ENCODE data around the gene WFIKKN2. TPM values are rescaled to one million over a fixed set of nuclear protein-coding genes. Genes with fewer than 3 reads are reported as not detected.

Gene WFIKKN2
- total RNA-seq, 1 donor from 2014 or later = 0.69 TPM

DNA sequence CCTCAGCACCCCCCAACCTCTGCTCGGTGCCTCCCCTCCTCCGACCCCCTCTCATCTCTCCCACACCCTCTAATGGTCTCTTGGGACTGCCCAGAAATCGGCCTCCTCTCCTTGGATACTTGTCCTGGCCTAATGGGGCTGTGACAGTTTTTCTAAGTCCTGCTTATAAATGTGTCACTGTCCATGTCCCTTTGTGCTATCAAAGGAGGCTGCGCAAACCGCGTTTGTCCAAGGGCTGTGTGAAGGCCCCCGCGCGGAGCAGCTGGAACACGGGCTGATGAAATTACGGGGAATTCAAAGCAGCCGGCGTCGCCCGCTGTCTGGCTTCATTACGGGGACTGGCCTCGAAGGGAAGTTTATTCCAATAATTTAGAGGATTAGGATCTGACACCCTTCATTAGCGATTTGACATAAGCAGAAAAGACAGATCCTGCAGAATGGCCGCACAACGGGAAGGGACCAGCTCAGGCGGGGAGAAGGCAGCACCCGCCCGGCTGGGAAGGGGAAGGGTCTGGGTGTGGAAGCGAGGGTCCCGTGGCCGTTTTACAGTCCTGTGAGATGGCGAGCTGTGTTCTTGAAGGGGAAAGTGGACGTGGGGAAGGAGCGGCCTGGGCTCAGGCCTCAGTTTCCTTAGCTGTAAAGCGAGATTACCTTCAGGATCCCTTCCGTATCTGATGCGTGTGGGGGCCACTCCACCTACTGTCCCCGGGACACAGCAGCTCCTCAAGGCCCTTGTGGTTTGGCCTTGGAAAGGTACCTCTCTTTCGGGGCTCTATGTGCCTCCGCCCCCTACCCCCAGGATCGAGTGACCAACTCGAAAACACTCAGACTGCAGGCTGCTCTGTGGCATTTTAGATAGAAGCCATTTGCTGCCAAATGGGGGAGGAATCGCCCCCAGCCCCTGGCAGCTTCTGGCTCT, 1.6 kb upstream of the WFIKKN2 start:
- H3K4me1 ChIP-seq = peaks cover 9% of the 10 kb centered on the region
- no peaks in the 10 kb centered on the region for H3K27me3 ChIP-seq
- H3K27ac ChIP-seq = no peak overlapping the region
- ATAC-seq = no peak
- intact Hi-C loops (cut with DNase I) = no loop called here
- no peak overlapping the region for H3K4me3 ChIP-seq
- no peaks in the 10 kb centered on the region for H3K9me3 ChIP-seq
- no peak for DNase-seq
- no peaks in the 10 kb centered on the region for H3K36me3 ChIP-seq
- TF ChIP-seq, protein P1, sequence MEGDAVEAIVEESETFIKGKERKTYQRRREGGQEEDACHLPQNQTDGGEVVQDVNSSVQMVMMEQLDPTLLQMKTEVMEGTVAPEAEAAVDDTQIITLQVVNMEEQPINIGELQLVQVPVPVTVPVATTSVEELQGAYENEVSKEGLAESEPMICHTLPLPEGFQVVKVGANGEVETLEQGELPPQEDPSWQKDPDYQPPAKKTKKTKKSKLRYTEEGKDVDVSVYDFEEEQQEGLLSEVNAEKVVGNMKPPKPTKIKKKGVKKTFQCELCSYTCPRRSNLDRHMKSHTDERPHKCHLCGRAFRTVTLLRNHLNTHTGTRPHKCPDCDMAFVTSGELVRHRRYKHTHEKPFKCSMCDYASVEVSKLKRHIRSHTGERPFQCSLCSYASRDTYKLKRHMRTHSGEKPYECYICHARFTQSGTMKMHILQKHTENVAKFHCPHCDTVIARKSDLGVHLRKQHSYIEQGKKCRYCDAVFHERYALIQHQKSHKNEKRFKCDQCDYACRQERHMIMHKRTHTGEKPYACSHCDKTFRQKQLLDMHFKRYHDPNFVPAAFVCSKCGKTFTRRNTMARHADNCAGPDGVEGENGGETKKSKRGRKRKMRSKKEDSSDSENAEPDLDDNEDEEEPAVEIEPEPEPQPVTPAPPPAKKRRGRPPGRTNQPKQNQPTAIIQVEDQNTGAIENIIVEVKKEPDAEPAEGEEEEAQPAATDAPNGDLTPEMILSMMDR (IDR thresholded peaks at IDR 0.05) = no peak

DNA sequence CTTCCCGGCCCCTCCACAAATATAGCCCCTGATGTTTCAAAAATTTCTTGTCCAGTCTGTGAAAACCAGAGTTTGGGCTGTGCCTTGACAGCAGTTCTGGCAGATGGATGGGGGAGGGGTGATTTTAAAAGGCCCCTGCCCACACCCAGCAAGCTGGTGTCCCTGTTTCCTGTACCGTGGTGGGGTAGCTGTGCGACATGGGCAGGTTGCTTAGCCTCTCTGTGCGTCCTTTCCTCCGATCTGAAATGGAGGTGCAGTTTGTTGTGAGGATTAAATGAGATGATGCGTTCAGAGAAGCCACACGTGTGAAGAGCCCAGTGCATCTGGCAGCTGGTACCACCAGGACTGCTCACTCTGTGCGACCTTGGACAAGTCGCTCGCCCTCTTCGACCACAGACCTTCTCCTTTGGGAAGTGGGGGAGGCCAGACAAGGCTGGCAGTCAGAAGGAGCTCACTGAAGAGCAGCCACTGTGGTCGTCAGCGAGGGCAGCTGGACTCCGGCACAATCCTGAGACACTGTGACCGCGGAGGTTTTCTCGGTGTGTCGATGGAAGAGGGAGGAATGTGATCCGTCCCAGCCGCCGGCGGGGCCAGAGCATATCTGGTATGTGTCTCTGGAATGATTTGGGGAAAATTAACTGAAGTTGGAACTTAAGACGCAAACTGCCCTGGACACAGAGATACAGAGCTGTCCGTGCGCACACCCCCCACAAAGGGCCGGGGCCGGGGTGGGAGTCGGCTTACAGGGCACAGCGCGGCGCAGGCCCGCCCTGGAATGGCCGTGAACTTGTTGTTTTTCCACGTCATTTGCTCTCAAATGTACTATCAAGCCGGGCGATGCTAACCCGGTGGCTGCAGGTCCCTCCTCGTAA, 721 bp upstream of the WFIKKN2 start:
- Histone ChIP-seq H3K27ac (no peak overlapping the region), H3K4me1 (peaks cover 9% of the 10 kb centered on the region), H3K27me3 (no peaks in the 10 kb centered on the region), H3K9me3 (no peaks in the 10 kb centered on the region), H3K36me3 (no peaks in the 10 kb centered on the region), H3K4me3 (peak overlapping the region; percentile 29)
- TF ChIP-seq, protein P1 (IDR thresholded peaks at IDR 0.05) = no peak
- ATAC-seq (no peak), DNase-seq (no peak)
- intact Hi-C loops (cut with DNase I) = no loop called here

DNA sequence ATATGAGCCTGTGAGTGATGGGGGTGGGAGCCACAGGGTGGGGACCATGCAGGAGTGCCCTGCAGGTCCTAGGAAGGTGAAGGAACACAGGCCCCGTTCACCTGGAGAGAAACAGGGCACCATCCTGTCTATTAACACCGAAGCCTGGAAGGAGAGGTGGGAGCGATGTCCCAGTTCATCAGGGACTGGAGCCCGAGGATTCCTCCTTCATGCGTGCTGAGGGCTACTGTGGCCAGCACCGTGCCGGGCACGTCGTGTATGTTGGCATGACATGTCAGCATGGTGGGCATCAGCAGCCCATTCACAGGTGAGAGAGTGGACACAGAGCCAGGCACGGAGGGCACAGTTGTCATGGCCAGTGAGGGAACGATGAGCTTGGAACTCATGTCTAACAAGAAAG, 1.4 kb downstream of the WFIKKN2 start:
- no peak for ATAC-seq
- H3K9me3 ChIP-seq = no peaks in the 10 kb centered on the region
- H3K36me3 ChIP-seq = no peaks in the 10 kb centered on the region
- peaks cover 9% of the 10 kb centered on the region for H3K4me1 ChIP-seq
- H3K27me3 ChIP-seq = no peaks in the 10 kb centered on the region
- H3K27ac ChIP-seq = no peak overlapping the region
- no peak overlapping the region for H3K4me3 ChIP-seq
- intact Hi-C loops (cut with DNase I) = no loop called here
- DNase-seq = no peak
- TF ChIP-seq, protein P1 (IDR thresholded peaks at IDR 0.05) = no peak

DNA sequence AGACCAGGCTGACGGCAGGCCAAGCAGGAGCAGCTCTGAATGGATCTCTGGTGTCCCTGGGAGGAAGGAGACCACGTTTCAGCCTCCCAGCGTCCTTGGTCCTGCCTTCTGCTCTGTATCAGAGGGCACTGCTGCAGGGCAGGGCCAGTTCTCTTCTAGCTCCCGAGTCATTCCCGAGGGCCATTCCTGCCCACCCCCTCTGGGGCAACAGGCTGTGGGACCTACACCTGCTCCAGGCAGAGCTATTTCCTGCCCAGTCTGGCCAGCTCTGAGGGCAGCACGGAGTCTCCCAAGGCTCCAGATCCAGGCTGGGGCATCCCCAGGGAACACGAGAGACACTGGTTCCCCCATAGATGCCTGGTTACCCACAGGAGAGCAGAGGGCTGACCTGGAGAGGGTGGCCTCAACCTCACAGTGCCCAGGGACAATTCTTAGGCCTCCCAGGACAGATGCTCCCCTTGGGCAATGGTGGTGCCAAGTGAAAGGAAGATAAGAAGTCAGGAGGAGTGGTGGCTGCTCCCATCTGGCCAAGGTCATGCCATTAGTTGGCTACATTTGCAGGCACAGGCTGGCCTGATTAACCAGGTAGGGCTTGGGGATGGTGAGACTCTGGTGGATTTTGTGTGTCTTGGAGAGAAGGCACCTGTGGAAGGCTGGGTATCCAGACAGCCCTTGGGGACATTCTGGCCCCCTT, 2.0 kb downstream of the WFIKKN2 start:
- TF ChIP-seq, protein P1 (IDR thresholded peaks at IDR 0.05) = no peak
- Histone ChIP-seq H3K9me3 (no peaks in the 10 kb centered on the region), H3K4me3 (no peak overlapping the region), H3K36me3 (no peaks in the 10 kb centered on the region), H3K27ac (no peak overlapping the region), H3K4me1 (peaks cover 9% of the 10 kb centered on the region), H3K27me3 (no peaks in the 10 kb centered on the region)
- ATAC-seq = no peak
- DNase-seq = no peak
- intact Hi-C loops (cut with DNase I) = no loop called here

All from upper lobe of right lung (tissue), 1 donor.